ENCODE results near the gene TCL1A.

GRCh38 chr14:95663226-95663797 is 50.6 kb downstream of the TCL1A start:
- TF ChIP-seq POLR2AphosphoS5 (IDR thresholded peaks at IDR 0.05) (no peak), CTCF (IDR thresholded peaks at IDR 0.05) (no peak), POLR2A (IDR thresholded peaks at IDR 0.05) (no peak), EP300 (IDR thresholded peaks at IDR 0.05; ENCODE audit: low read depth) (no peak)

Measured in transverse colon (tissue), 4 donors.